GM23338 (cell line): ENCODE measurements around the gene TENT5C.

Experiments
- POLR2AphosphoS5 ChIP-seq: IDR thresholded peaks from 2 replicates; pipeline ENCODE4 v1.6.1; 2016; ENCODE audit warnings: antibody characterized with exemption, low read depth
- TF ChIP-seq, protein P1 (sequence below), 2 experiments: fragments of 200-600 bp in 1 of 2; sonication (generic) in 1 of 2; conservative IDR thresholded peaks; 2 replicates each; pipeline versions ENCODE4 v1.5.1 to v1.6.1; 2016 to 2017; ENCODE audit warnings: antibody characterized with exemption in 2 of 2, low read depth in 2 of 2, mild to moderate bottlenecking in 2 of 2, moderate library complexity in 1 of 2
- TF ChIP-seq, protein P2 (sequence below): IDR thresholded peaks from one replicate; pipeline ENCODE4 v1.6.1; 2018; ENCODE audit warnings: antibody characterized with exemption; ENCODE audit not compliant: unreplicated experiment

DNA sequence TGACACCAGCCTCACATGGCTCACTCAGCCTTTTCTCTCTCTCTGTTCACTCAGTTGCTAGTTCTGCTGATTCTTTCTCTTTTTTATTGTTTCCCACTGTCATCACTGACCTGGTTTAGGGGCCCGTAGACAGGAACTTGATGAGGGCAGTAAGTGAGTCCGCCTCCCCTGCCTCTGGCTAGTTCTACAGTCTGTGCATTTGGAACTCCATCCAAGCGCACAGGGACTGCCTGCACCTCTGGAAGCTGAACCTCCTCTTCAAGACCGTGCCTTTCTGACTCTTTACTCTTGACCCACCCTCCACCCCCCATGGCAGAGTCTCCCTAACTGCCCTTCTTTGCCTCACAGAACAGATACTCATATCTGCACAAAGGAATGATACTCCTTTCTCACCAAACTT is 4.2 kb downstream of the TENT5C start:
- TF ChIP-seq, protein P1, sequence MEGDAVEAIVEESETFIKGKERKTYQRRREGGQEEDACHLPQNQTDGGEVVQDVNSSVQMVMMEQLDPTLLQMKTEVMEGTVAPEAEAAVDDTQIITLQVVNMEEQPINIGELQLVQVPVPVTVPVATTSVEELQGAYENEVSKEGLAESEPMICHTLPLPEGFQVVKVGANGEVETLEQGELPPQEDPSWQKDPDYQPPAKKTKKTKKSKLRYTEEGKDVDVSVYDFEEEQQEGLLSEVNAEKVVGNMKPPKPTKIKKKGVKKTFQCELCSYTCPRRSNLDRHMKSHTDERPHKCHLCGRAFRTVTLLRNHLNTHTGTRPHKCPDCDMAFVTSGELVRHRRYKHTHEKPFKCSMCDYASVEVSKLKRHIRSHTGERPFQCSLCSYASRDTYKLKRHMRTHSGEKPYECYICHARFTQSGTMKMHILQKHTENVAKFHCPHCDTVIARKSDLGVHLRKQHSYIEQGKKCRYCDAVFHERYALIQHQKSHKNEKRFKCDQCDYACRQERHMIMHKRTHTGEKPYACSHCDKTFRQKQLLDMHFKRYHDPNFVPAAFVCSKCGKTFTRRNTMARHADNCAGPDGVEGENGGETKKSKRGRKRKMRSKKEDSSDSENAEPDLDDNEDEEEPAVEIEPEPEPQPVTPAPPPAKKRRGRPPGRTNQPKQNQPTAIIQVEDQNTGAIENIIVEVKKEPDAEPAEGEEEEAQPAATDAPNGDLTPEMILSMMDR (conservative IDR thresholded peaks at IDR 0.05; ENCODE audit: low read depth in 2 of 2): no peak
- TF ChIP-seq POLR2AphosphoS5: no peak
- TF ChIP-seq, protein P2, sequence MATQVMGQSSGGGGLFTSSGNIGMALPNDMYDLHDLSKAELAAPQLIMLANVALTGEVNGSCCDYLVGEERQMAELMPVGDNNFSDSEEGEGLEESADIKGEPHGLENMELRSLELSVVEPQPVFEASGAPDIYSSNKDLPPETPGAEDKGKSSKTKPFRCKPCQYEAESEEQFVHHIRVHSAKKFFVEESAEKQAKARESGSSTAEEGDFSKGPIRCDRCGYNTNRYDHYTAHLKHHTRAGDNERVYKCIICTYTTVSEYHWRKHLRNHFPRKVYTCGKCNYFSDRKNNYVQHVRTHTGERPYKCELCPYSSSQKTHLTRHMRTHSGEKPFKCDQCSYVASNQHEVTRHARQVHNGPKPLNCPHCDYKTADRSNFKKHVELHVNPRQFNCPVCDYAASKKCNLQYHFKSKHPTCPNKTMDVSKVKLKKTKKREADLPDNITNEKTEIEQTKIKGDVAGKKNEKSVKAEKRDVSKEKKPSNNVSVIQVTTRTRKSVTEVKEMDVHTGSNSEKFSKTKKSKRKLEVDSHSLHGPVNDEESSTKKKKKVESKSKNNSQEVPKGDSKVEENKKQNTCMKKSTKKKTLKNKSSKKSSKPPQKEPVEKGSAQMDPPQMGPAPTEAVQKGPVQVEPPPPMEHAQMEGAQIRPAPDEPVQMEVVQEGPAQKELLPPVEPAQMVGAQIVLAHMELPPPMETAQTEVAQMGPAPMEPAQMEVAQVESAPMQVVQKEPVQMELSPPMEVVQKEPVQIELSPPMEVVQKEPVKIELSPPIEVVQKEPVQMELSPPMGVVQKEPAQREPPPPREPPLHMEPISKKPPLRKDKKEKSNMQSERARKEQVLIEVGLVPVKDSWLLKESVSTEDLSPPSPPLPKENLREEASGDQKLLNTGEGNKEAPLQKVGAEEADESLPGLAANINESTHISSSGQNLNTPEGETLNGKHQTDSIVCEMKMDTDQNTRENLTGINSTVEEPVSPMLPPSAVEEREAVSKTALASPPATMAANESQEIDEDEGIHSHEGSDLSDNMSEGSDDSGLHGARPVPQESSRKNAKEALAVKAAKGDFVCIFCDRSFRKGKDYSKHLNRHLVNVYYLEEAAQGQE: no peak
